Activated CD4-positive, alpha-beta T cell treated with anti-CD3 and anti-CD28 coated beads, Interleukin-2, amount 50 U/mL, for 16 hours (primary cell): Measurements from ENCODE around the gene COL9A3.
A peak's percentile ranks its signal among the peaks of the same experiment; 100 is the strongest.

ENCODE experiments used
- DNase-seq: peaks from one replicate; pipeline ENCODE4 v3.0.0-alpha.2; 2020

COL9A3 gene

GRCh38 chr20:62797671-62798532 lies 18.9 kb upstream of the COL9A3 start:
- DNase-seq = no peak

DNA sequence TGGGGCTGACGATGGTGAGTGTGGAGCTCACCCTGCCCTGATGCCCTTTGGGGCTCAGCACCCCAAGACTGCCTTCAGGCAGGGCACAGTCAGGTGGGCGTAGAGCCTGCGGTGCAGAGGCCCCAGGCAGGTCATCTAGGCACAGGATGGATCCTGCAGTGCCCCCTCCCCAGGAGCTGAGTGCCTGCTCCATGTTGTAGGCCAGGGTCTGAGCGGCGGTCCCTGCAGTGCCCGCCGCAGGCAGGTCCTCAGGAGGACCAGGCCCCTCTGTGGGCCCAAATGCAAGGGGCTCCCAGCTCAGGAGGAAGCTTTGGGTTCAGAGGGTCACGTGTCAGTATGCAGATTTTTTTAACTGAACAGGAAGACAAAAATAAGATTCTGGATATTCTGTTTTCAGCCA lies 17.8 kb upstream of the COL9A3 start:
- DNase-seq = no peak

DNA sequence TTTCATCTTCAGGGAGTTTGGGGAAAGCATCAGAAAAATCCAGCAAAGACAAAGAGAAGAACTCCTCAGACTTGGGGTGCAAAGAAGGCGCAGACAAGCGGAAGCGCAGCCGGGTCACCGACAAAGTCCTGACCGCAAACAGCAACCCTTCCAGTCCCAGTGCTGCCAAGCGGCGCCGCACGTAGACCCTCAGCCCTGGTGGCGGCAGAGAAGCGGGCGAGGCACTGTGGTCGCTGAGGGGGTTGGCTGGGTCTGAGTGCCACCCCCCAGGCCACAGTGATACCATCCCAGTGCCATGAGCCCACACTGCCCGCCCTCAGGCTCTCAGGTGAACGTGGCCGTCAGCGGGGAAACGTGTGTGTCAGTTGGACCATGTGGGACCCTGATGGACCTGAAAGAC lies 17.4 kb upstream of the COL9A3 start:
- DNase-seq = no peak

- no peak for DNase-seq
Observed at GRCh38 chr20:62799873-62800272, 17.0 kb upstream of the COL9A3 start.

GRCh38 chr20:62800314-62801259 lies 16.3 kb upstream of the COL9A3 start:
- no peak for DNase-seq

GRCh38 chr20:62801284-62802010 lies 15.4 kb upstream of the COL9A3 start:
- DNase-seq = no peak

DNA sequence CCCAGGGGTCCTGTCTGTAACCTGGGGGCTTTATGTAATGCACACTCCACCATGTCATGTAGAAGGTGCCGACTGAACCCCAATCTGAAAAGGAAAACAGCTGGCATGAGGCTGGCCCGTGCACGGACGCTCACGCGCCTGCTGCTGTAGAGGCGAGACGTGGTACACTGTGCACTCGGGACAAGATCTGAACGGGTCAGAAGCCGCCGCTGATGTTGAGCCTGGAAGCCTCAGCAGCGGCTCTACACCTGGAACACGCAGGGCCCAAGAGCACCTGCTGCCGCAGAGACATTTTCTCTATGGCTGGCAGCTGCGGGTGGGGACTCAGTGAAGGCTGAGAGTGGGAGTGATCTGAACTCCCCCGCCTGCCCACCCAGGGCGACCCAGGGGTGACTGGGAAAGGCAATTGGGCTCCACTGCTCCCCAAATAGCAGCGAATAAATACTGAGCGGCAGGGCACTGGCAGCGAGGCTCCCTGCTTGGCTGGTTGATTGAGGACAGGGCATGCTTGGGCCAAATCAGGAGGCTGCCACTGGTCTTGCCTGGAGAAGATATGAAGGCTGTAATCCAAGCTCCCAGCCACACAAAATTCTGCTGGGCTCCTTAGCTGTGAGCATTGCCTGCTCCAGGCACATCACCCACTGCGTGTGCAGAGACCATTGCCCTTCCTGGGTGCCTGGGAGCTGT lies 14.7 kb upstream of the COL9A3 start:
- no peak for DNase-seq

GRCh38 chr20:62804021-62804626 lies 12.7 kb upstream of the COL9A3 start:
- no peak for DNase-seq

GRCh38 chr20:62804627-62805154 lies 12.2 kb upstream of the COL9A3 start, which contains the start of gene OGFR:
Gene OGFR (plus strand): TSS chr20:62804835. CDS start chr20:62804860, 25 bp downstream.
- DNase-seq = peak; percentile 64

DNA sequence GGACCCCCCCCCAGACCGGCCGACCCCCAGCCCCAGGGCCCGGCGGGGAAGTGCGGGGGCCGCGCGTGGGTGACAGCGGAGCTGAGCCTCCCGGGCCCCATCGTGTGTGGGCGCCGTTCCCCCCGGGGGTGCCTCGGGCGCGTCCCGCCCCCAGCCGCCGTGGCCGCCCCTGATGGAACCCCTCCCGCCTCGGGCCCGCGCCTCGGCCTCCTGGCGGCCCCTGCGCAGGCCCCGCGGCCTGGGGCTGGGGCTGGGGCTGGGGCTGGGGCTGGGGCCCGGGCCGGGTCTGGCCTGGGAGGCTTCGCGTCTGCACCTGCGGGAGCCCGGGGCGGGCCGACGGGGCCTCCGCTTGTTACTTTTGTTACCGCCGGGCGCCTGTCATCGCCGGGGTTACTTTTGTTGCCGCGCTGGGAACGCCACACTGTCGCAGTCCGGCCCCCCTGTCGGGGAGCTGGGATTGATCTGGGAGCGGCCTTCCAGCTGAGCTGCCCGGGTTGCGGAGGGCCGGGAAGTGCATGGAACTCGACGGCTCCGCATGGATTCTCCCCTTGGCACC lies 11.6 kb upstream of the COL9A3 start:
- no peak for DNase-seq

GRCh38 chr20:62805711-62806382 lies 11.0 kb upstream of the COL9A3 start:
- DNase-seq = no peak

DNA sequence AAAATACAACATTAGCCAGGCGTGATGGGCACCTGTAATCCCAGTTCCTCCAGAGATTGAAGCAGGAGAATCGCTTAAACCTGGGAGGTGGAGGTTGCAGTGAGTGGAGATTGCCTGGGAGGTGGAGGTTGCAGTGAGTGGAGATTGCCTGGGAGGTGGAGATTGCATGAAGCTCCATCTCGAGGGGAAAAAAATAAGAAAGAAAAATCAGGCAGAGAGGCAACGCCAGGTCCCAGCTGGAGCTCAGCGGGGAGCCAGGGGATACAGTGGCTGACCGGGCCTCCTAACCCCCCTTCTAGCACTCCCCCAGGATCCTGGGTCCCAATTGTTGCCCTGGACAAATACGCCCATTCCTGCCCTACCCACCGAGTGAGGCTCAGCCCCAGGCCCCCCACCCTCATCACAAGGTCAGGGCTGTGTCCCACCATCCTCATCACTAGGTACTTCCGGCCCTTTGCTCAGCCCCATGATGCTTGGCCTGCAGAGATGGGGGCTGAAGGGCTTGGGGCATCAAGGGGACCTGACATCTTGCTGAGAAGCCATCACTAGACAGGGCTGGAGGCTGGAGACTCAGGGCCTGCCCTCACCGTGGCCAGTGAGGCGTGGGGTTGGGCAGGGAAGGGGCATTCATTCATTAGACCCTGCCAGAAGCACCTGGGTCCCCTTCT lies 10.3 kb upstream of the COL9A3 start:
- DNase-seq = no peak

- DNase-seq = no peak
Observed at GRCh38 chr20:62807444-62808210, 9.2 kb upstream of the COL9A3 start.

DNA sequence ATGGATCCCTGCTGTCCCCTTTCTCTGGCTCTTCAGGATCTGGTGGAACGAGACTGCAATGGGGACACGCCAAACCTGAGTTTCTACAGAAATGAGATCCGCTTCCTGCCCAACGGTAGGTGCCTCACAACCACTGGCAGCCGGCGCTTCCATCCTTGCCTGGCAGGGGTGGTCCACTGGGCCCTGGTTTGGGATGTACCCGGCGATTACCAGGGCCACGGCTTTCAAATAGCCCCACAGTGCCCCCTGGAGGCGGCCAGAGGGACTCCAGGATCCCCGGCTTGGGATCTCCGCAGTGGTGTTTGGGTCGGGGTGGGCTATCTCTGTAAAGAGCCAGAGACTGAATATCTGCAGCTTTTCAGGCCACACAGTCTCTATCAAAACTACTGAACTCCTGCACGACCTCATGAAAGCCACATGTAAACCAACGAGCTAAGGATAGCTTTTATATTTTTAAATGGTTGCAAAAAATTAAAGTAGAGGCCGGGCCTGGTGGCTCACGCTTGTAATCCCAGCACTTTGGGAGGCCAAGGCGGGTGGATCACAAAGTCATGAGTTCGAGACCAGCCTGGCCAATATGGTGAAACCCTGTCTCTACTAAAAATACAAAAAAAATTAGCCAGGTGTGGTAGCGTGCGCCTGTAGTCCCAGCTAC lies 8.5 kb upstream of the COL9A3 start:
- peak; percentile 77 for DNase-seq

GRCh38 chr20:62809530-62810428 lies 7.1 kb upstream of the COL9A3 start:
- no peak for DNase-seq

GRCh38 chr20:62811320-62811719 lies 5.5 kb upstream of the COL9A3 start:
- no peak for DNase-seq

GRCh38 chr20:62811720-62812119 lies 5.1 kb upstream of the COL9A3 start:
- no peak for DNase-seq
